Muscle of arm (tissue), 12 donors: ENCODE data around the gene POM121C. TPM values are rescaled to one million over a fixed set of nuclear protein-coding genes. Genes with fewer than 3 reads are reported as not detected.
"Not testable (repeated sequence)": the region's sequence is repeated elsewhere in the genome, so short reads cannot be mapped to it uniquely, and the experiment has no call there.

Experiments used
- DNase-seq: peaks from one replicate; pipeline ENCODE4 v3.0.0-alpha.2; 2013
- polyA plus RNA-seq, 12 donors: library from polyadenylated mRNA; unstranded; fragments of 120-200 nt; gene quantifications; one replicate each; pipeline ENCODE4 v1.2.1, GENCODE V29; 2013; ENCODE audit not compliant: insufficient read length in 12 of 12

POM121C gene
- polyA plus RNA-seq, 12 donors, result 33.1 to 68.7 (median 37.5) TPM; not detected in 1

- not testable (repeated sequence) for DNase-seq
These were observed 87.1 kb downstream of the POM121C start for GRCh38 chr7:75398771-75399700.

- not testable (repeated sequence) for DNase-seq
These were observed 88.2 kb downstream of the POM121C start for GRCh38 chr7:75397865-75398264.

- DNase-seq, result not testable (repeated sequence)
These were observed 90.8 kb downstream of the POM121C start, which contains the start of gene TRIM73 for GRCh38 chr7:75395329-75395728. TRIM73 (plus strand) TSS chr7:75395629; CDS start chr7:75398934, 3,305 bp downstream.

DNA sequence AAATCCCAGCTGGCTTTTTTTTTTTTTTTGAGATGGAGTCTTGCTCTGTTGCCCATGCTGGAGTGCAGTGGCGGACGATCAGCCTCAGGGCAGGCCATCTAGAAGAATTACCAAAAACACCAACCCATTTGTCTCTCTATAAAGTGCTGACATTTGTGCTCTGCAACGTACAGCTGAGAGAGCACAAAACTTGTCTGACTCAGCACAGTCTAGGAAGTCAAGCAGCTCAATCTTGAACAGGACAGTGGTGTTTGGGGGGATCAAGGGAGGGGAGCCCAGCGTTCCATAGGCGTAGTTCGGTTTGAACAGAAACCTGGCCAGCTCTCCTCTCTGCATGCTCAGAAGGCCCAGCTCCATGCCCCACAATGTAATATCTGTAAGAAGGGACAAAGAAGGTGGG is 92.9 kb downstream of the POM121C start:
- DNase-seq, result not testable (repeated sequence)

- DNase-seq, result not testable (repeated sequence)
These were observed 111.4 kb downstream of the POM121C start for GRCh38 chr7:75374519-75375317.

- not testable (repeated sequence) for DNase-seq
These were observed 112.0 kb downstream of the POM121C start for GRCh38 chr7:75374144-75374518.

DNA sequence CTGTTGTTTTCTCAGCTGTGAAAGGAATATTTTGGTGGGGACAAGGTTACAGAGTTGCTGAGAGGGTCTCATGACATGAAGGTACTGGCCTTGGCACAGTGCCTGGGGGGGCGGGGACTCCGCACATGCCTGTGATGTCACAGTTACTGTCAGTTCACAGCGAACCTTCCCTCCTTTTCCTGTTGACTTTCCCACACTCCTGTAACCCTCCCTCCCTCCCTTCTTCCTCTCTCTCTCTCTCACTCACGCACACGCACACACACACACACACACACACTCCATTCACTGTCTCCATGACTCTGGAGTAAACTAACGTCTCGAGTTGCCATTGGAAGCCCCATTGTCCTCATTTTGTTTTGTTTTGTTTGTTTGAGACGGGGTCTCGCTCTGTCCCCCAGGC is 118.8 kb downstream of the POM121C start:
- not testable (repeated sequence) for DNase-seq

Other genes starting within 250 kb of the POM121C start
- 1 to 10 TPM in 10 of 12 donors, not detected in 2; 1.4 to 6.2 (median 2.8) TPM for gene TRIM73, start 90.7 kb downstream of the POM121C start, polyA plus RNA-seq
- 1 to 10 TPM in 7 of 12 donors, under 1 TPM in 3, not detected in 2; 0.75 to 6.5 (median 2.1) TPM for gene SPDYE5, start 6.0 kb upstream of the POM121C start, polyA plus RNA-seq